A549 (cell line): ENCODE results near the gene HAUS3. TPM values are rescaled to one million over a fixed set of nuclear protein-coding genes. Genes with fewer than 3 reads are reported as not detected.

ENCODE experiments used
- ATAC-seq, 2 experiments: fragments of 200-7000 bp in 1 of 2; fragments of >200 bp in 1 of 2; cut with Nextera tagmentation in 1 of 2; cut with Tn5 transposase in 1 of 2; 3 replicates each; pipeline versions ENCODE4 v1.8.0 to v1.9.1; 2018 to 2020; ENCODE audit warnings: mild to moderate bottlenecking in 1 of 2, moderate library complexity in 1 of 2
- CTCF ChIA-PET: fragments of 300-600 bp; sonication (Branson Sonifier 250); formaldehyde crosslinking; extraction: SDS; loops from one replicate; lab custom pipeline; 2021; ENCODE audit warnings: antibody characterized with exemption, inconsistent platforms; lab: Yijun Ruan, JAX
- POLR2A ChIA-PET: fragments of 350-600 bp; formaldehyde crosslinking; extraction: SDS; loops from one replicate; lab custom pipeline; 2021; ENCODE audit warnings: antibody characterized with exemption, inconsistent platforms; lab: Yijun Ruan, JAX
- DNase-seq, 2 experiments: peaks; one replicate each; pipeline versions ENCODE4 v3.0.0 to v3.0.0-alpha.2; 2011 to 2016; ENCODE audit warnings: low read depth in 1 of 2, low spot score in 1 of 2
- FAIRE-seq: peaks from 2 replicates; lab custom pipeline; 2011; peaks lifted over from hg19 to GRCh38; lab: Jason Lieb, UNC
- H3K27ac ChIP-seq, 2 experiments: fragments of >200 bp; sonication (Bioruptor Twin); formaldehyde crosslinking; 3 replicates each; pipeline ENCODE4 v1.5.1; 2016 to 2017
- H3K4me1 ChIP-seq: fragments of >200 bp; sonication (Bioruptor Twin); formaldehyde crosslinking; 3 replicates; pipeline ENCODE4 v1.6.1; 2016
- H3K4me2 ChIP-seq: fragments of >200 bp; sonication (Bioruptor Twin); formaldehyde crosslinking; 3 replicates; pipeline ENCODE4 v1.6.1; 2016
- H3K4me3 ChIP-seq: fragments of >200 bp; sonication (Bioruptor Twin); formaldehyde crosslinking; 3 replicates; pipeline ENCODE4 v1.5.1; 2016
- H3K9me3 ChIP-seq: fragments of >200 bp; sonication (Bioruptor Twin); formaldehyde crosslinking; 3 replicates; pipeline ENCODE4 v1.6.1; 2016
- CEBPB ChIP-seq, 2 experiments: fragments of >200 bp in 1 of 2; sonication (Bioruptor Twin) in 1 of 2; formaldehyde crosslinking in 1 of 2; IDR thresholded peaks; 2 replicates each; pipeline ENCODE4 v1.6.1; 2012 to 2016
- CHD2 ChIP-seq: fragments of 150-350 bp; IDR thresholded peaks from 2 replicates; pipeline ENCODE4 v1.6.1; 2014; ENCODE audit warnings: low read length; ENCODE audit not compliant: partially characterized antibody
- EHMT2 ChIP-seq: fragments of 200-600 bp; sonication (generic); IDR thresholded peaks from 2 replicates; pipeline ENCODE4 v1.6.1; 2016; ENCODE audit warnings: antibody characterized with exemption, low read depth, mild to moderate bottlenecking, moderate library complexity
- ESRRA ChIP-seq: fragments of 150-350 bp; IDR thresholded peaks from 2 replicates; pipeline ENCODE4 v1.6.1; 2014; ENCODE audit warnings: mild to moderate bottlenecking, low read length, borderline replicate concordance
- HEYL ChIP-seq: fragments of 250-450 bp; sonication (Bioruptor Pico); IDR thresholded peaks from 2 replicates; pipeline ENCODE4 v1.8.0; 2021; ENCODE audit warnings: mild to moderate bottlenecking, moderate library complexity
- HOXA7 ChIP-seq: fragments of 250-450 bp; sonication (Bioruptor Pico); IDR thresholded peaks from 2 replicates; pipeline ENCODE4 v1.5.0; 2020; ENCODE audit warnings: mild to moderate bottlenecking, moderate library complexity
- HOXB13 ChIP-seq: fragments of 250-450 bp; sonication (Bioruptor Pico); IDR thresholded peaks from 2 replicates; pipeline ENCODE4 v1.5.0; 2020; ENCODE audit warnings: low read depth, mild to moderate bottlenecking, moderate library complexity
- HOXB5 ChIP-seq: fragments of 250-450 bp; sonication (Bioruptor Pico); IDR thresholded peaks from 2 replicates; pipeline ENCODE4 v1.5.0; 2020; ENCODE audit warnings: mild to moderate bottlenecking, moderate library complexity
- JUNB ChIP-seq: fragments of >200 bp; sonication (Bioruptor Twin); formaldehyde crosslinking; IDR thresholded peaks from 2 replicates; pipeline ENCODE4 v1.6.1; 2016
- MYC ChIP-seq: IDR thresholded peaks from 2 replicates; pipeline ENCODE4 v1.6.1; 2012; ENCODE audit warnings: mild to moderate bottlenecking, inconsistent platforms, low read length, improper control_type of control experiment, borderline replicate concordance
- NPAS2 ChIP-seq: fragments of 250-450 bp; sonication (Bioruptor Pico); IDR thresholded peaks from 2 replicates; pipeline ENCODE4 v1.8.0; 2022; ENCODE audit warnings: mild to moderate bottlenecking, moderate library complexity, borderline replicate concordance
- POLR2A ChIP-seq: IDR thresholded peaks from 2 replicates; pipeline ENCODE4 v1.6.1; 2012; ENCODE audit warnings: mild to moderate bottlenecking, low read length
- RAD21 ChIP-seq, 2 experiments: fragments of >200 bp in 1 of 2; sonication (Bioruptor Twin) in 1 of 2; formaldehyde crosslinking in 1 of 2; IDR thresholded peaks in 1 of 2; conservative IDR thresholded peaks in 1 of 2; 2 replicates in 1 of 2; 3 replicates in 1 of 2; pipeline ENCODE4 v1.6.1; 2012 to 2018; ENCODE audit warnings: inconsistent platforms in 1 of 2
- SMC3 ChIP-seq: fragments of >200 bp; sonication (Bioruptor Twin); formaldehyde crosslinking; IDR thresholded peaks from 3 replicates; pipeline ENCODE4 v1.6.1; 2018; ENCODE audit warnings: inconsistent platforms
- TP53 ChIP-seq: fragments of 250-450 bp; sonication (Bioruptor Pico); IDR thresholded peaks from 2 replicates; pipeline ENCODE4 v1.5.0; 2021; ENCODE audit warnings: mild to moderate bottlenecking, moderate library complexity
- ZFP36 ChIP-seq: fragments of 450-650 bp; IDR thresholded peaks from 2 replicates; pipeline ENCODE4 v1.6.1; 2014; ENCODE audit warnings: borderline replicate concordance; ENCODE audit not compliant: partially characterized antibody
- ZNF302 ChIP-seq: fragments of 250-450 bp; sonication (Bioruptor Pico); IDR thresholded peaks from 2 replicates; pipeline ENCODE4 v1.9.0; 2021; ENCODE audit warnings: inconsistent platforms, mild to moderate bottlenecking, moderate library complexity
- WGBS: methylation state at CpG from one replicate; pipeline ENCODE4 v1.1.6; 2017; ENCODE audit errors: missing lambda C conversion rate; 5-methylcytosine and 5-hydroxymethylcytosine counted together
- polyA plus RNA-seq, 4 experiments: library from polyadenylated mRNA; depleted of rRNA in 3 of 4; stranded (reverse); fragments of >200 nt; fragmentation: RNase III in 1 of 4; extraction: RNeasy Plus Mini Kit Qiagen cat#74134 plus additional on column Dnase treatment in 1 of 4; gene quantifications; 2 replicates in 3 of 4; 3 replicates in 1 of 4; pipeline ENCODE4 v1.2.3, GENCODE V29; 2011 to 2017
- TF ChIP-seq, protein P1 (sequence below): fragments of 250-450 bp; sonication (Bioruptor Pico); IDR thresholded peaks from 2 replicates; pipeline ENCODE4 v1.5.0; 2021; ENCODE audit warnings: mild to moderate bottlenecking, moderate library complexity, borderline replicate concordance
- TF ChIP-seq, protein P2 (sequence below): IDR thresholded peaks from 2 replicates; pipeline ENCODE4 v1.6.1; 2012; ENCODE audit warnings: low read depth, borderline replicate concordance
- TF ChIP-seq, protein P3 (sequence below): fragments of >200 bp; sonication (Bioruptor Twin); formaldehyde crosslinking; IDR thresholded peaks from 3 replicates; pipeline ENCODE4 v1.5.1; 2016
- TF ChIP-seq, protein P4 (sequence below): IDR thresholded peaks from 2 replicates; pipeline ENCODE4 v1.6.1; 2012
- TF ChIP-seq, protein P5 (sequence below): fragments of >200 bp; sonication (Bioruptor Twin); formaldehyde crosslinking; IDR thresholded peaks from 3 replicates; pipeline ENCODE4 v1.6.1; 2016

The HAUS3 gene
- polyA plus RNA-seq, 2 of the 4 experiments (the other 2 are of a cell fraction): 7.7 to 10.6 TPM

DNA sequence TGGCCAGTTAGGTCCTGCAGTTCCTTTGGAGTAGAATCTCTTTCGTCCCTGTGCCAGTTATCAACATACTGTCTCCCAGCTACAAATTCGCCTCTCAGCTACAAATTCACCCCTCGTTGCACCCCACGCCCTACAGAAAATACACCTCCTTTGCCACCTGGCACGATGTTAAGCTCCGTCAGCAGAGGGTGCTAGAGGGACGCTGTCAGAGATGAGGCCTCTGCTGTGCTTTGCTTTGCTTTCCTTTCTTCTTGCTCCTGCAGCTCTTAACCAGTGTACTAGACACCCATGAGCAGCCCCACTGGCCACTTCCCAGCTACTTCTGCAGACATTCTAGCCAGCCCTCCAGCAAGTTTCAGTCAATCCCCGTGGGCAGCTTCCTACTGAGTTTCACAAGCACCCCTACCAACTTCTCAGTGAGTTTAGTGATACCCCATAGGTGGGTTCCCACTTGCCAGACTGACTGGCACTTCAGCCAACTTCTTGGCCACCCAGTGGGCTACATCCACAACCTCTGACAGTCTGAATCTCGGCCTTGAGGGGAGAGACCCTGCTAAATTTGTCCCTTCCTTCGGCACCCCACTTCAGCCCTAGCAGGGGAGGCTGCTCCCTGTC is 21.8 kb downstream of the HAUS3 start:
- 0 out of 3 replicates have a peak, but pooled peaks cover 3% of the 10 kb centered on the region for H3K4me1 ChIP-seq
- TF ChIP-seq RAD21 (conservative IDR thresholded peaks at IDR 0.05 in 1 of 2, IDR thresholded peaks at IDR 0.05 in 1 of 2): peak; percentile 80 to 85
- TF ChIP-seq, protein P1, sequence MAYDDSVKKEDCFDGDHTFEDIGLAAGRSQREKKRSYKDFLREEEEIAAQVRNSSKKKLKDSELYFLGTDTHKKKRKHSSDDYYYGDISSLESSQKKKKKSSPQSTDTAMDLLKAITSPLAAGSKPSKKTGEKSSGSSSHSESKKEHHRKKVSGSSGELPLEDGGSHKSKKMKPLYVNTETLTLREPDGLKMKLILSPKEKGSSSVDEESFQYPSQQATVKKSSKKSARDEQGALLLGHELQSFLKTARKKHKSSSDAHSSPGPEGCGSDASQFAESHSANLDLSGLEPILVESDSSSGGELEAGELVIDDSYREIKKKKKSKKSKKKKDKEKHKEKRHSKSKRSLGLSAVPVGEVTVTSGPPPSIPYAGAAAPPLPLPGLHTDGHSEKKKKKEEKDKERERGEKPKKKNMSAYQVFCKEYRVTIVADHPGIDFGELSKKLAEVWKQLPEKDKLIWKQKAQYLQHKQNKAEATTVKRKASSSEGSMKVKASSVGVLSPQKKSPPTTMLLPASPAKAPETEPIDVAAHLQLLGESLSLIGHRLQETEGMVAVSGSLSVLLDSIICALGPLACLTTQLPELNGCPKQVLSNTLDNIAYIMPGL: no peak
- TF ChIP-seq, protein P2, sequence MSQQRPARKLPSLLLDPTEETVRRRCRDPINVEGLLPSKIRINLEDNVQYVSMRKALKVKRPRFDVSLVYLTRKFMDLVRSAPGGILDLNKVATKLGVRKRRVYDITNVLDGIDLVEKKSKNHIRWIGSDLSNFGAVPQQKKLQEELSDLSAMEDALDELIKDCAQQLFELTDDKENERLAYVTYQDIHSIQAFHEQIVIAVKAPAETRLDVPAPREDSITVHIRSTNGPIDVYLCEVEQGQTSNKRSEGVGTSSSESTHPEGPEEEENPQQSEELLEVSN: no peak
- TF ChIP-seq, protein P3, sequence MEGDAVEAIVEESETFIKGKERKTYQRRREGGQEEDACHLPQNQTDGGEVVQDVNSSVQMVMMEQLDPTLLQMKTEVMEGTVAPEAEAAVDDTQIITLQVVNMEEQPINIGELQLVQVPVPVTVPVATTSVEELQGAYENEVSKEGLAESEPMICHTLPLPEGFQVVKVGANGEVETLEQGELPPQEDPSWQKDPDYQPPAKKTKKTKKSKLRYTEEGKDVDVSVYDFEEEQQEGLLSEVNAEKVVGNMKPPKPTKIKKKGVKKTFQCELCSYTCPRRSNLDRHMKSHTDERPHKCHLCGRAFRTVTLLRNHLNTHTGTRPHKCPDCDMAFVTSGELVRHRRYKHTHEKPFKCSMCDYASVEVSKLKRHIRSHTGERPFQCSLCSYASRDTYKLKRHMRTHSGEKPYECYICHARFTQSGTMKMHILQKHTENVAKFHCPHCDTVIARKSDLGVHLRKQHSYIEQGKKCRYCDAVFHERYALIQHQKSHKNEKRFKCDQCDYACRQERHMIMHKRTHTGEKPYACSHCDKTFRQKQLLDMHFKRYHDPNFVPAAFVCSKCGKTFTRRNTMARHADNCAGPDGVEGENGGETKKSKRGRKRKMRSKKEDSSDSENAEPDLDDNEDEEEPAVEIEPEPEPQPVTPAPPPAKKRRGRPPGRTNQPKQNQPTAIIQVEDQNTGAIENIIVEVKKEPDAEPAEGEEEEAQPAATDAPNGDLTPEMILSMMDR: peak; percentile 72
- no peak for TF ChIP-seq ZFP36
- TF ChIP-seq ZNF302 (CRISPR knock-in tag): no peak
- TF ChIP-seq HOXB5 (CRISPR knock-in tag): no peak
- TF ChIP-seq JUNB: no peak
- TF ChIP-seq NPAS2: no peak
- no peak for TF ChIP-seq CHD2
- TF ChIP-seq, protein P4, sequence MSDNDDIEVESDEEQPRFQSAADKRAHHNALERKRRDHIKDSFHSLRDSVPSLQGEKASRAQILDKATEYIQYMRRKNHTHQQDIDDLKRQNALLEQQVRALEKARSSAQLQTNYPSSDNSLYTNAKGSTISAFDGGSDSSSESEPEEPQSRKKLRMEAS: no peak
- no peak for TF ChIP-seq HOXA7 (CRISPR knock-in tag)
- TF ChIP-seq TP53: no peak
- TF ChIP-seq HEYL (CRISPR knock-in tag): no peak
- TF ChIP-seq CEBPB (IDR thresholded peaks at IDR 0.05): no peak
- TF ChIP-seq, protein P5, sequence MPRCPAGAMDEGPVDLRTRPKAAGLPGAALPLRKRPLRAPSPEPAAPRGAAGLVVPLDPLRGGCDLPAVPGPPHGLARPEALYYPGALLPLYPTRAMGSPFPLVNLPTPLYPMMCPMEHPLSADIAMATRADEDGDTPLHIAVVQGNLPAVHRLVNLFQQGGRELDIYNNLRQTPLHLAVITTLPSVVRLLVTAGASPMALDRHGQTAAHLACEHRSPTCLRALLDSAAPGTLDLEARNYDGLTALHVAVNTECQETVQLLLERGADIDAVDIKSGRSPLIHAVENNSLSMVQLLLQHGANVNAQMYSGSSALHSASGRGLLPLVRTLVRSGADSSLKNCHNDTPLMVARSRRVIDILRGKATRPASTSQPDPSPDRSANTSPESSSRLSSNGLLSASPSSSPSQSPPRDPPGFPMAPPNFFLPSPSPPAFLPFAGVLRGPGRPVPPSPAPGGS: no peak
- no peak for TF ChIP-seq ESRRA
- peak; percentile 61 for TF ChIP-seq SMC3
- TF ChIP-seq MYC: no peak
- H3K4me3 ChIP-seq: no peak overlapping the region
- no peak for FAIRE-seq
- no peaks in the 10 kb centered on the region for H3K9me3 ChIP-seq
- DNase-seq: peak; percentile 45 to 56
- WGBS: 11% methylated on average over 10 of the region's 10 CpGs
- H3K27ac ChIP-seq: no peak overlapping the region
- ChIA-PET CTCF (interaction anchor here (0.6 to 4.9 kb wide), 33 partner anchors 8 to 466 kb away, joined by 3 to 43 read pairs (median 4); partner anchors contain the start of genes HAUS3 and POLN), POLR2A (no interaction called here)
- peak; percentile 93 to 97 for ATAC-seq
- H3K4me2 ChIP-seq: no peak overlapping the region

DNA sequence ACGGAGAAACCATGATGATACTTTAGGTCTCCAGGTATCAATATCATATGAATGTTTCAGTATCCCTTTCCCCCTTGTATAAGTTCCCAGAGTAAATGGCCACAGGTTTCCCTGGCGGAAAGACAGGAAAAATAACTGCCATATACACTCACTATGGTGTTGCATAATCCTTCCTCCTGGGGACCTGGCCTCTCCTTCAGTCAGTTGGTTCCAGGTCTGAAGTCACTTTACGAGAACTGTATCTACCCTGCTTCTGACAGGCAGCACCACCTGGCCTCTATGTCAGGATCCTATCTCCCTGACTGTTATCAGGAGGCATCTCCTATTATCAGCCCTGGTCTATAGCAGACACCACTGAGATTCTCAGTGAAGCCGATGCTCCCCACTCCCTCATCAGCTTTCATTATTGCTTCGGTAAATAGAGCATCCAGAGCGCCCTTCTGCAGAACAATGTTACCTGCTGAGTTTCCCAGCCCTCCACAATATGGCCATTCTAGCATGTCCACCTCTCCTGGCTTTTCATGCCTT is 22.6 kb downstream of the HAUS3 start:
- ATAC-seq (no peak), DNase-seq (no peak), FAIRE-seq (no peak)
- Histone ChIP-seq H3K4me3 (no peak overlapping the region), H3K9me3 (no peaks in the 10 kb centered on the region), H3K4me1 (0 out of 3 replicates have a peak, but pooled peaks cover 3% of the 10 kb centered on the region), H3K4me2 (no peak overlapping the region), H3K27ac (no peak overlapping the region)
- ChIA-PET POLR2A (no interaction called here), CTCF (interaction anchor here (0.6 to 4.9 kb wide), 26 partner anchors 9 to 467 kb away, joined by 3 to 43 read pairs (median 4); partner anchors contain the start of genes HAUS3 and POLN)
- whole genome bisulfite sequencing: 93% methylated on average over 6 of the region's 6 CpGs
- TF ChIP-seq EHMT2 (no peak), HOXB13 (CRISPR knock-in tag) (no peak), POLR2A (no peak)
